Measurements from ENCODE around the gene CBY2.

Gene CBY2

DNA sequence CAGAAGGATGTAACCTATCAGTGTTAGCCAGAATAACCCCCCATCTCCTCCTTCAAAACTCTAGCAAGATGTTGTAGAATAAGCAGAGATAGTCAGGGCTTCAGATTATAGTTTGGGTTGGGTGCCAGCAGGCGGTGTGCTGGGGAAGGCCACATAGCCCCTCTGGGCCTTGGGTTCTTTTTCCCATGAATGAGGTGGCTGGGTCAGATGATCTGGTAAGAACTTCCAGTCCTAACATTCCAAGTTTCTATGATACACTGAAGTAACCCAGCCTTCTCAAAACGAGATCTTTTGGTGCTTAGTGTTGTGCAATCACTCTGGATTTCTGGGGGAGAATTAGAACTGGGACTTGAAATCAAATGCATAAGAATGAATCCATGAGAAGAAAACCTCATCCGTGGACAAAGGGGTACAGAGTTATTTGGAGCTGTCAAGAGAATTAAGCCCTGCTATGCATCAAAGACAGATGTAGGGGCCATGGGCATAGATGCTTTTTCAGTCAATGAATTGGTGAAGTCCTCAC, 810 bp downstream of the CBY2 start:
- DNase-seq: no peak

DNA sequence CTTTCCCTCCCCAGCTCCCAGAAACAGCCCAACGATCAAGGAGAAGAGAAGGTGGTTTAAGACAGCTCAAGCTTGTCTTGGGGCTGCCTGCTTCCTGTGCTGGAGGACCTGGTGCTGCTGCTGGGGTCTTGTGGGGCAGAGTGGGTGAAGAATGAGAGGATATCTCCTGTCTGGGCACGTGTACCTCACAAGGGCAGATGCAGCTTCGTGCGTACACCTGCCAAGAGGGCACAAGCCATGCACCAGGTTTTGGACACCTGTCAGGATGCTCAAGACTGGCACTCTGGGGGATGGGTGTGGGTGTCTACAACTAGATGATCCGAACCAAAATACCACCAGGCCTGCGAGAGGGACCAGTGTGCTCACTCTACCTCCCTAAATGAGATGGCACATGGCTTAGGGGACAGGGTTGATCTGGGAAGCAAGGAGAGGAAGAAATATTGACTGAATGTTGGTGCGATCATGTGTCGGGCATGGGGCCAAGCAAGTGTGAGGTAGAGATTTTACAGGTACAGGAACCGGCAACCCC, 2.2 kb downstream of the CBY2 start:
- no peak for DNase-seq

DNA sequence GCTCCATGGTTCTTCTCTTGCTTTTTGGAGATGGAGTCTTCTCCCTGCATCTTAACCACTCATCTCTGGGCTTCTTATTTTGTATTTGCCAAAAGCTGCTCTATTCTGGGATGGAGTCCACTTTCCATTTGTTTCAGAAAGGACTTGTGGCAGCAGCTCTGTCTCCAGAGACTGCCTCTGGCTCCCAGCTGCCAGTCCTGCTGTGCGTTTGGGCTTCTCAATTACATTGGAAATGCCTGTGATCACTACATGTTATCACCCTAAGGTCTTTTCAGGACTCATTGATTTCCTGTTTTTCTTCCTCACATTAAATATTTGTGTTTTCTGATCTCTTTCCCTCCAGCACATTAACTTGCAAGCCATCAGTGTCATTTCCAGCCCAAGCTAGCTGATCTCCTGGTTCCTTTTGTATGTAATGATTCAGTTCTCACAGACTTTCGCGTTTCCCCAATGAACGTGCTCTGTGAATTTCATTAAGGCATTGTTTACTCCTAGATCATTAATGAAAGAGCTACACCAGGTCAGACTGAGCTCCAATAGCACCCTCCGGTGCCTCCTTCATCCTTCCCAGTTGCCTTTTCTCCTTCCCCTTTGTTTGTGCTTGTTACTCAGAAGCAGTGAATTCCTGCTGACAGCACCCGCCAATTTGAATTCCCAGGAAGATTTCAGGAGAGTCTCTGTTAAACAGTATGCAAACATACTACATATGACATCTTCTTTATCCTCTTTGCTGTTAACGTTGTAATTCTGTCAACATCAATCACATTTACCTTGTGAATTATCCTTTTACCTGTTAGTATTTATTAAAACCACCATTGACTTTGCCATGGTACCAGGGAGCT, 3.0 kb downstream of the CBY2 start:
- DNase-seq: no peak

DNA sequence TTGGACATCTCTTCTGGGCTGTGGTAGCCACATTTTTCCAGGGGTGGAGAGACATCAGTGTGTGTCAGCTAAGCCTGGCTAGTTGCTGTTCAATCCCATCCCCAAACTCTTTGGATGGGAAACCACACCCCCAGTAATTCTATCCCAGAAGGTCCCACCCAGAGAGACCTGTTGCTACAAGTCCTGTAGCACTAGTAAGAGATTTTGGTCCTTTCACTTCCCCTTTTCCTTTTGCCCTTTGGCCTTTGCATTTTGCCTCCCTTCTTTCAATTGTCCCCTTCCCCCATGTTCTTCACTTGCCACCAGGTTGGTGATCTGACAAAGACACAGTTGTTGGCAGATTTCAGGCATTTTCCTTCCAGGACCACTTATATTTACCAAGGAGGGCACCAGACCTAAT, 3.8 kb downstream of the CBY2 start:
- no peak for DNase-seq

DNA sequence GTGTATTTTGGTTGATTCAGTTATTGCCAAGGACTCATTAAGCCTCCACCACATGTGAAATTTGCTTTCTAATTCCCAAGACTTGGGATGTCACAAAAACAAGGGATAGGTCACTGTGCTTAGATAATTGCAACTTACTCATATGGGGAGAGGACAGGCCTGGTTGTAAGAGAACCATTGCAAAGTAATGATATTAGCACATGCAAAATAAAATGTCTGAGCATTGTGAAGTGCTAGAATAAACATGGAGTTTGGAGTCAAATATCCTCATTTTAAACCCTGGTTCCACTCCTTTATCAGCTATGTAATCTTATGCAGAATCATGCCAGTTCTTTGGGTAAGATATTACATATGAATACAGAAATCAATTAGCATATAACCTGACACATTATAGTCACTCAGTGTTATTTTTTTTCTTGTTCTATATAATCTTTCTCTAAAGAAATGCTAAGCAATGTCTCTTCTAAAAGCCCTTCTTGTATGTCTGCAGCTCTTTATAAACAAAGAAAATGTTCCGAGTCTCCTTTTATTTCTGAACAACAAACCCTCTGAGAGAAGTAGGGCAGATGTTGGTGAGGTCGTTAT, 5.5 kb downstream of the CBY2 start:
- DNase-seq: no peak

DNA sequence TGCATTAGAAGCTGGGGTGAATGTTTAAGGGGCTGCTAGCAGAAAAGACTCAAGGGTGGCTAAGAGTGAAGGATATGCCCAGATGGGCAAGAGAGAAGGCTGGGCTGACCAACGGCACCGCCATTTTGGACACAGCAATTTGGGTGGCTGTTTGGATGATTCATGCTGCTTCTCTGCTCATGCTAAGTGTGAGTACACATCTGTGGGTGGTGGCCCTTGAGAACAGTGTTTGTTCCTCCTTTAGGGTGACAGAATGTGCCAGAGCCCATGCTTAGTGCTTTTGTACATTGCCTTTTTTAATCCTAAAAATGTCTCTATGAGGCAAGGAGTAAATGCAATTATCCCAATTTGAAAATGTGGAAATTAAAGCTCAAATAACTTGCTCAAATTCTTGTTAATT, 9.8 kb downstream of the CBY2 start:
- DNase-seq: no peak

DNA sequence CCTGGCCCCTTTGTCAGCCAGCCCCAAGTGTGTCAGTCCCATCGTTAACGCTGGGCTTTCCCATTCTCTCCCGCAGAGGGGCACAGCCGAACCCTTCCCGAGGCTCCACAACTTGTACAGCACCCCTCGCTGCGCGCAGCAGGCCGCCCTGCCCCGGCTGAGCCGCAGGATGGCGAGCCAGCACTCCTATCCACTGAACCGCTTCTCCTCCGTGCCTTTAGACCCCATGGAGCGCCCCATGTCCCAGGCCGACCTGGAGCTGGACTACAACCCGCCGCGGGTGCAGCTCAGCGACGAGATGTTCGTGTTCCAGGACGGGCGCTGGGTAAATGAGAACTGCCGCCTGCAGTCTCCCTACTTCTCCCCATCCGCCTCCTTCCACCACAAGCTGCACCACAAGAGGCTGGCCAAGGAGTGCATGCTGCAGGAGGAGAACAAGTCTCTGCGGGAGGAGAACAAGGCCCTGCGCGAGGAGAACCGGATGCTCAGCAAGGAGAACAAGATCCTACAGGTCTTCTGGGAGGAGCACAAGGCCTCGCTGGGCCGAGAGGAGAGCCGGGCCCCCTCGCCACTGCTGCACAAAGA, 11.1 kb downstream of the CBY2 start:
- DNase-seq: no peak

DNA sequence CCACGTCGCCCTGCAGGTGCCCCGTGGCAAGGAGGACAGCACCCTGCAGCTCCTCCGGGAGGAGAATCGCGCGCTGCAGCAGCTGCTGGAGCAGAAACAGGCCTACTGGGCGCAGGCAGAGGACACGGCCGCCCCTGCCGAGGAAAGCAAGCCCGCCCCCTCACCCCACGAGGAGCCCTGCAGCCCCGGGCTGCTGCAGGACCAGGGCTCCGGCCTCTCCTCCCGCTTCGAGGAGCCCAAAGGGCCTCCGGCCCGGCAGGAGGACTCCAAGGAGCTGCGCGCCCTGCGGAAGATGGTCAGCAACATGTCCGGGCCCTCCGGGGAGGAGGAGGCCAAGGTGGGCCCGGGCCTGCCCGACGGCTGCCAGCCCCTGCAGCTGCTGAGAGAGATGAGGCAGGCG, 11.6 kb downstream of the CBY2 start:
- DNase-seq: no peak

DNA sequence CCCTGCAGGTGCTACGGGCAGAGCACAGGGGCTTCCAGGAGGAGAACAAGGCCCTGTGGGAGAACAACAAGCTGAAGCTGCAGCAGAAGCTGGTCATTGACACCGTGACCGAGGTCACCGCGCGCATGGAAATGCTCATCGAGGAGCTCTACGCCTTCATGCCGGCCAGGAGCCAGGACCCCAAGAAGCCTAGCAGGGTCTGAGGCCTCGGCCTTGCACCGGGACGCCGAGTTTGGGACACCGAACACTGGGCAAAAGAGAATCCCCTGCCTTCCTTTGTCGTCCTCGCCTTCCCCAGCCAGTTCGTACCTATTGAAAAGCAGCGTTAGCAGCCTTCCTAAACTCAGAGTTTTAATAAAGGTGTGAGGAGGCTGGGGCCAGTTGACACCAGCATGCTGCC, 12.1 kb downstream of the CBY2 start:
- no peak for DNase-seq

DNA sequence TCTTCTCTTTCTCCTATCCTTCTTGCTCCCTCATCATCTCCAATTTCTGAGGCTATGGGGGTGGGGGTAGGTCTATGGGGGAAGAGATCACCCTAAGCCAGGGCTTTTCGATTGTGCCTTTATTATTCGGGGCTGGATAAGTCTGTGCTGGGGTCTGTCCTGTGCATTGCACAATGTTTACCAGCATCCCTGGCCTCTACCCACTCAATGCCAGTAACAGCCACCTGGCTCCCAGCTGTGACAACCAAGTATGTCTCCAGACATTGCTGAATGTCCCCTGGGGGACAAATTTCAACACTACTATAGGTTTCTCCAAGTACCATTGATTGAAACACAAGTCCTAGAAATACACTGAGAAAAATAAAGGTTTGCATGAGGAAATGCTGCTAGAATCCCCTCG, 13.2 kb downstream of the CBY2 start:
- no peak for DNase-seq

DNA sequence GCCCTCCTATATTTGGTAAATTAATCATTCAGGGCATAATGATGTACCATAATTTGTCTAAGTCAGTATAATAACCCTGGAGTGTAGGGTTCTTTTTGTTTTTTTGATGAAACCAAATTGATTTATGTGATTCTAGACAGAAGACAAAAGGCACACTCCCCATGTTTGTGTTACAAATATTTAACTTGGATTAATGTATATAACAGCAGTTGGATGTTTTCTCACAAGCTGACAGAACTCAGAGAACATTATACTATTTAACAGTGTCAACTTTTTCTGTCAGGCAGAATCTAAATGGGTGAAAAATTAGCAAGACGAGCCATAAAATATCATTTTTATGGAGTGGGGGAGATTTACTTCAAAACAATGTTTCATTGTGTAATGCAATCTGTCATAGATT, 15.2 kb downstream of the CBY2 start:
- no peak for DNase-seq

DNA sequence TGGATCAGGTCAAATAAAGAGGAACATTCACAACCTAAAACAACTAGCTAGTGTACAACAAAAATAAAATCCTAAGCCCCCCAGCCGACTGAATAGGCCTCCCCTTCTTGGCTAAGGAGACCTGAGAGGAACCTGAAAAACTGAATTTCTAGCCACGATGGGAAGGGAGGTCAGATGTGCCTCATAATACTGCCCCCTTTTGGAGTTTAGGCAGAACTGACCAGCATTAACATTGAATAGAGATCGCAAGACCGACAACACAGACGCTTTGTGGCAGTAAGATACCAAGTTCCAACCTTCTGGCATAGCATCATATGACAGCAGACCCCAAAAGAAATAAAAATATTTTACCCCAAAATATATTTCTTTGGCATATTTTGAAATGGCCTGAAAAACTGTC, 15.9 kb downstream of the CBY2 start:
- peak in 1 of 2 experiments; percentile 2 for DNase-seq

DNA sequence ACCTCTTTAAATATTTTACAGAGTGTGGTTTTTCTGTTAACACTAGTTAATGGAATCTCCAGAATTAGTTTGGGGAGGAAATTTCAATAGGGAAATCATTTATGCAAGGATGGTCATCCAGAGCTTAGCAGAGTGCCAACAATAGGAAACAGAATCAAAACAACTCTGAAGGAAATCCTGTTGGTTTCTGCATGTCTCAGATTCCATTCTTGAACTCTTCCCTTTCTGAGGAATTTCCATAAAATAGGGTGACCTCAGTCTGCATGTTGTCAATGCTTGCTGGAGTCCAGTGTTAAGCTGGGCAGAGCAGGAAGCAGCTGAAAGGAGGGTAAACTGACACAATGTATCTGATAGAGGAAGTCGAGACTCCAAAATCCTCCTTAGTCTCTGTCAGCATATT, 16.9 kb downstream of the CBY2 start:
- no peak for DNase-seq

DNA sequence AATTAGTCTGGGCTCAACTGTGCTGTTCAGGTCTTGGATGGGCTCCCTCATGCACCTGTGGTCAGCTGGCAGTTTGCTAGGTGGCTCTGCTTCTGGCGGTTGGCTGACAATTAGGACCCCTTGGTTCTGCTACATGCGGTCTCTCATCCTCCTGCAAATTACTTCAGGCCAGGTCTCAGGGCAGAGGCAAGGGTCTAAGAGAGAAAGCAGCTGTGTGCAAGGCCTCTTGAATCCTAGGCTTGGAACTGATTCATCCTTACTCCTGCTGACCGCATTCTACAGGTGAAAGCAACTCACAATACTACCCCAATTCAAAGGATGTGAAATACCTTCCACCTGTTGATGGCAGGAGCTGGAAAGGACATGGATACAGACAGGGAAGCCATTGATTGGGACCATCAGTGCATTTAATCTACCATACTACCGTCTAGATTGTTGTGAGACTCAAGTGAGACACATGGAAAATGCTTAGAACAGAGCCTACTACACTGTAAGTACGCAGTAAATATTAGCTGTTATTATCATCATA, 19.1 kb downstream of the CBY2 start:
- no peak for DNase-seq

DNA sequence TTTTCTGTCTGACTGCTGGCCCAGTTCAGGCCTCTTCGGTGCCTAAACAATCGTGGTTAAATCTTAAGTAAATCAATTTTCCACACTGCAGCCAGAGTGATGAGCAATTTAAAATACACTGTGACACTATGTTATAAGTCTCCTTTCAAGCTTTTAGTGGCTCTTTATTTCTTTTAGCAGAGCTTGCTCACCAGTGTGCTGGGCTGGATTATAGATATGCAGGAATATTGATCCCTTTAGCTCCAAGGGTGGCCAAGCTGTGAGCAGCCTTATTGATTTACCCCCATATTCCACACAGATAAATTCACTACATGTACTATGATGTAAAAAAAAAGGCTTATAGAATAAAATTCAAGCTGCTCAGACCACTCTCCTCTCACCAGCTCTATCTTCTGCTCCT, 21.7 kb downstream of the CBY2 start:
- no peak for DNase-seq

DNA sequence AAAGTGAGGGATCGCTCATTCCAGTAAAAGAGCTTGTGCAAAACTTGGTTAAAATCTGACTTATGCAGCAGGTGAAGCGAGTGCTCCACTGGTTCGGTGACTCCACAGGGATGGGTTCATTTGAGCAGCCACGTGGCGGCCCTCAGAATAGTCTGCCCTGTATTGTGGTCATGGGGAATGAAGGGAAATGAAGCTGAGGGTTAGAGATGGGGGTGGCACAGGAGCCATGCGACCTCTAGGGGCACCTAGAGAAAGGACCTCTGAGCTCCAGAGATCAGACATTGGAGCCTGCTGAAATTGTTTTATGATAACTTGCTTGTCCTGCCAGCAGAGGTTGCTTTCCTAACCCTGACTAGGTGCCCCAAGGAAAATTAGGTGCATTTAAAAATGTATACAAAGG, 26.6 kb downstream of the CBY2 start:
- no peak for DNase-seq

DNA sequence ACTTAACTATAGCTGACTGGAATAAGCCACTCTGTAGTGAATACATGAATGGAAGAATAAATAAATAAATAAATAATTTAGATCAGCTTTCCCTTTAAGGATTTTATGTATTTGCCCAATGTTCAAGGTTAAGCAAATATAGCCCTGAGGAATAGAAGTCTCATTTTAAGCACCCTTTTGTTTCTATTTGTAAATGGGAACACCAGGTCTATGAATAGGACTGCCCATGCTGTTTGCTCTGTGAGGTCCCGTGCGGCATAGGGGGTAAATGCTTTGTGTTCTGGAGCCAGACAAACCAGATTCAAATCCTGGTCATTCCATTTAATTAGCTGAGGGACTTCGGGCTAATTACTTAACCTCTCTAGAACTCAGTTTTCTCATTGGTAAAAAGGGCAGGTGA, 29.3 kb downstream of the CBY2 start:
- no peak for DNase-seq

DNA sequence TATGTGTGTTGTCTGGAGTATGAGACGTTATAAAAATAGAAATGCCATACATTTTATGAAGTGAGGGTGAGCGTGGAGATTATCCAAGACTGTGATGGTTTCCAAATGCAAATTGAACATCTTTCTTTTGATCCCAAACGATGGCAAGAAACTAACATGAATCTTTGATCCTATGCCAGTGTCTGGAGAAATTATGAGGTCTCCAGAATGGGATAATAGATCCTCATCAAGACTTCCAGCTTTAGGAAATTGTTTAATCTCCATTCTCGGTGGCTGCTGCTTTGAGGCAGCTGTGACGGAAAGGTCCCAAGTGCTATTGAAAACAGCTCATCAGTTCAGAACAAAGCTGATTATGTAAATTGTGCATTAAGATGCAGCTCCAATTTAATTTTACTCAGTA, 30.8 kb downstream of the CBY2 start:
- no peak for DNase-seq

DNA sequence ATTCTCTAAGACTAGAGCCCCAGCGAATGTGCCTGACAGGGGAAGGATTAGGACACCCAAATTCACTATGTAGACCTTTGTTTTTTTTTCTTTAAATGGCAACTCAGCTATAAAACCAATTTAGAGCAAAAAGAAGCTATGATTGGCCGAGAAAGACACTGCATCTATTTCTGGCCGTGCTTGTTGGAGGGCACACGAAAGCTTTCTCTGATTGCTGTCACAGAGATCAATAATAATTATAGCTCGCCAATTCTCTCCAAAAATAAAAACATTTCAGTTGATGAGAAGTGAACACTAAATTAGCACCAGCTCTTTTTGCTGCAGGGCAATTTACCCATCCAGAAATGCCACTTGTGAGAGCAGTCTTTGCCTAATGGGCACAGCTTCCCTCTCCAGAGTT, 31.2 kb downstream of the CBY2 start:
- no peak for DNase-seq

DNA sequence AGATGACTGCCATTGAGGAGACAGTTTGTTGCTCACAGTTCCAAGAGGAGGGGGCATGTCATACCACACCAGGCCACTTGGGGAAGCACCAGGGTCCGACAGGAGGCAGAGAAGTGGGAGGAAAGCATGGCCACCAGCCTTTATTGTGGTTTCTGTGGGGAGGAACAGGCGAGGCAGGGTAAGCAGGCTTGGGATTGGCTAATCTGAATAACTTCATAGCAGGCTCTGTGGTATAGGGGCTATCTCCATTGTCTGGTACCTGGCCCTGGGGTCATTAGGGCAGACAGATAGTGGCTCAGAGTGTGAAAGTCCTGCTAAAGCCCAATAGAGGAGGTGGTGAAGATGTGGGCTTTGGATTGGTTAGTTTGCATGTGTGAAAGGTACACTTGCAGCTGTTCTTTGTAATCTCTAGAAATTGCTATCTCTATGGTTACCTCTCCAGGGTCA, 35.5 kb downstream of the CBY2 start:
- DNase-seq: no peak

DNA sequence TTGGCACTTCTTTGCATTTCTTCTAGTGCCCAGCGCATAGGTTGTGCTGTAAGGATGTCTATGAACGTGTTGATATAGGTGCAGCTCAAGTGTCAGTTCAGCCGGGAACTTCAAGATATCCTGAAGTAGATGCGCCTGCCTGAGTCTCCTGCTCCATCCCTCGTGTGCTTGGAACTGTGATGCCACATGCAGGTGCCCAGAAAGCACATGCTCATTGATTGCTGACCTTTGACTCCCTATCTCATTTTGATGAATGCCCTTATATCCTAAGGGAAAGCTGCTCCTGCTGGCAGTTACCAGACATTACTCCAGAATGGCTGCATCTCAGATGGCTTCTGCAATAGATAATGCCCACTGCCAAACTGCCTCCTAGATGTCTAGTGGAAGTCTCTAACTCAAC, 40.9 kb downstream of the CBY2 start:
- DNase-seq: no peak

DNA sequence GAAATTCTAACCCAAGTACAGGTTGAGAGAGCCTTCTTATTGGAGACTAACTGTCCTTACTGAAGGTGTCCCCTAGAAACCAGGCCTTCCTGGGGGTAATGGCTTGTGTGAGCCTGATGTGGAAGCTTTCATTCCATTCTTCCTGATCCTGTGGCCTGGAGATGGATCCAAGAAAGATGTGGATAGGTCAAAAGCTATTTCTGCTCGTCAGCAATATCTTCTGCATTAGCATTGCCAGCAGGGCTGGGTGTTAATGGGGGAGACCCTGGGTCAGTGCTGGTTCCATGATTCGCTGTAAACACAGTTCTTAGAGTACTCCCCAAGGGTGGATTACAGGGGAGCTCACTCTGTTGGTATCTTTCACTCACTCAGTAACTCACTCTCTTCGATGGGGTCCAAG, 42.9 kb downstream of the CBY2 start:
- no peak for DNase-seq

DNA sequence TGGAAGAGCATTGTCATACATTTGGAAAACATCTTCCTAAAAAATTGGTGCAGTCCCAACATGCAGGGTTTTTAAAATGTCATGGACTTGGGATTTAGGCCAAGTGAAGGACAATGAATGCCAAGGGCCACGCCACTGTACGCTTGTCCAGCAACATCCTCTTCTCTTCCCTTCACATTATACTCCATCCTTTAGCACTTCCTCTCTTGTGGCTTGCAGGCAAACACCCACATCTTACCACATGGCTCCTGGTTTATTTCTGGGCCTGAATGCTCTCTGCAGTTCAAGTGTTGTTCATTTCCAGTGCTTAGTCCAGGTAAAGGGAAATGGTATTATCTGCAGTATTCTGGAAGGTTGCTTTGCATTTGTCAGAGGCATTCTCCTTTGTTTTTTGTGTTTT, 45.0 kb downstream of the CBY2 start:
- no peak for DNase-seq
